Fibroblast of pulmonary artery (primary cell): ENCODE data around the gene VCAM1.

ENCODE experiments used
- DNase-seq: peaks from one replicate; pipeline ENCODE4 v3.0.0-alpha.2; 2010; ENCODE audit warnings: low read depth
- H3K4me3 ChIP-seq: replicated peaks from 2 replicates; pipeline ENCODE4 v1.5.1; 2011; ENCODE audit warnings: low read depth, mild to moderate bottlenecking, control low read depth, low read length, moderate library complexity
- TF ChIP-seq, protein P1 (sequence below): IDR thresholded peaks from 2 replicates; pipeline ENCODE4 v1.5.1; 2011; ENCODE audit warnings: mild to moderate bottlenecking, control low read depth, low read length, inconsistent platforms; ENCODE audit errors: missing control alignments

The VCAM1 gene

DNA sequence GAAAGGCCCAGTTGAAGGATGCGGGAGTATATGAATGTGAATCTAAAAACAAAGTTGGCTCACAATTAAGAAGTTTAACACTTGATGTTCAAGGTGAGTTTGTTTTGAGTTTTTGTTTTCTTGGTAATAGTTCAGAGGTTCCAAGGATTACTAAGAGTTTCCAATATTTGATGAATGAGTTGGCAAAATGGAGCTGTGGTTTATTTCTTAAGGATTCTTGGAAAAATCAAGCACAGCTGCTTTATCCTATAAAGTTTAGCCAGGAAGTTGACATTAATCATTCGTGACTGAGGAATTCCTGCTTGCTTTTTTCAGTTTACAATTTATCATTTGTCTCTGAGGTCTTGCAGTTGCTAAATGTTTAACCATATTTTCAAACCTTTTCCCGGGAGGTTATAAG lies 15.1 kb downstream of the VCAM1 start:
- peak; percentile 82 for DNase-seq
- TF ChIP-seq, protein P1, sequence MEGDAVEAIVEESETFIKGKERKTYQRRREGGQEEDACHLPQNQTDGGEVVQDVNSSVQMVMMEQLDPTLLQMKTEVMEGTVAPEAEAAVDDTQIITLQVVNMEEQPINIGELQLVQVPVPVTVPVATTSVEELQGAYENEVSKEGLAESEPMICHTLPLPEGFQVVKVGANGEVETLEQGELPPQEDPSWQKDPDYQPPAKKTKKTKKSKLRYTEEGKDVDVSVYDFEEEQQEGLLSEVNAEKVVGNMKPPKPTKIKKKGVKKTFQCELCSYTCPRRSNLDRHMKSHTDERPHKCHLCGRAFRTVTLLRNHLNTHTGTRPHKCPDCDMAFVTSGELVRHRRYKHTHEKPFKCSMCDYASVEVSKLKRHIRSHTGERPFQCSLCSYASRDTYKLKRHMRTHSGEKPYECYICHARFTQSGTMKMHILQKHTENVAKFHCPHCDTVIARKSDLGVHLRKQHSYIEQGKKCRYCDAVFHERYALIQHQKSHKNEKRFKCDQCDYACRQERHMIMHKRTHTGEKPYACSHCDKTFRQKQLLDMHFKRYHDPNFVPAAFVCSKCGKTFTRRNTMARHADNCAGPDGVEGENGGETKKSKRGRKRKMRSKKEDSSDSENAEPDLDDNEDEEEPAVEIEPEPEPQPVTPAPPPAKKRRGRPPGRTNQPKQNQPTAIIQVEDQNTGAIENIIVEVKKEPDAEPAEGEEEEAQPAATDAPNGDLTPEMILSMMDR = no peak
- no peak overlapping the region for H3K4me3 ChIP-seq

GRCh38 chr1:100735244-100735643 lies 15.7 kb downstream of the VCAM1 start:
- TF ChIP-seq, protein P1 = no peak
- H3K4me3 ChIP-seq = no peak overlapping the region
- no peak for DNase-seq

DNA sequence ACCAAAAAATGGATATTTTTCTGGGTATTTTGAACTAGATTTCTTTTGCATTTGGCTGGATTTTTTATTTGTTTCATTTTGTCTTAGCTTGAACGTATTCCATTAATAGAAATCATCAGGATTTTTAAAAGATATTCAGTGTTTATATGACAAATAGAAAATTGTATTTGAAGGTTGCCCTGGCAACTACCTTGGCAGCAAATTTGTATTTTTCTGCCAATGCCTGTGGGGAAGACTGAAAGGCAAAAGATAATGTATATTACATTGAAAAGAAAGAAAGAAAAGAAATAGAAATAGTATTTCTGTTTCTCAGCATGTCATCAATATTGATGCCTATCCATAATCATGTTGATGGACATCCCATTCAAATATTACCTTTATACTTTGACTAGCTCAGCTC lies 16.8 kb downstream of the VCAM1 start:
- peak; percentile 80 for DNase-seq
- TF ChIP-seq, protein P1 = no peak
- no peak overlapping the region for H3K4me3 ChIP-seq

DNA sequence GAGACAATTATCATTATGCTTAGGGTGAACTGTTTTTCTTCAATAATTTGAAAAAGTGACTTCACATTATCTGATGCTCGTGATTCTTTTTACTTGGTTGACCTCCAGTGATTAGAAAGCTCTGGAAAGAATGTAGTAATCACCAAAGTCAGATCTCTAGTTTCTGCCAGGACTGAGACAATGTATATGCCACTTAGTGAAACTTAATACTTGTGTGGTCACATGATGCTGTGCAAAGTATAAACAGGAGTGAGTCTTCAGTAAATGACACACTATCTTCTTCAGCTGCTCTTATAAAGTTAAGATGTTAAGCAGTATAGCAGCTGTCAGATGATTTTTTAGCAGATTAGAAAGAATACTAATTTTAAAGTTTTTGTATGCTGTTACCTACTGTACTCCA lies 17.2 kb downstream of the VCAM1 start:
- no peak overlapping the region for H3K4me3 ChIP-seq
- DNase-seq = peak; percentile 50
- TF ChIP-seq, protein P1 = no peak

DNA sequence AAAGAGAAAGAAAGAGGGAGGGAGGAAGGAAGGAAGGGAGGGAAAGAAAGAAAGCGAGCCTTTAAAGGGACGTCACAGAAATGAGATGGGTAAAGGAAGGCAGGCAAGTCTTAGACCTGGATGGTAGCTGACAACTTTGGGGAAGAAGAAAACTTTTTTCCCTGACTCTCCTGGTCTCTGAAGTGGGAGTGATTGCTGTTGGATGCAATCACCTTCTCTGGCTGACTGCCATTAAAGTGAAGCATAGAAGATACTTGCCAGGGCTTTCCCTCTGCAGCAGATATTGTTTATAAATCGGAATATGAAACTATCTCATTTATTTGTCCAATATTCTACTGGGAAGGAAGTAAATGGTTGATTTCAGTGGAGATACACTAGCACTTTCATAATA lies 27.0 kb downstream of the VCAM1 start:
- no peak for DNase-seq

DNA sequence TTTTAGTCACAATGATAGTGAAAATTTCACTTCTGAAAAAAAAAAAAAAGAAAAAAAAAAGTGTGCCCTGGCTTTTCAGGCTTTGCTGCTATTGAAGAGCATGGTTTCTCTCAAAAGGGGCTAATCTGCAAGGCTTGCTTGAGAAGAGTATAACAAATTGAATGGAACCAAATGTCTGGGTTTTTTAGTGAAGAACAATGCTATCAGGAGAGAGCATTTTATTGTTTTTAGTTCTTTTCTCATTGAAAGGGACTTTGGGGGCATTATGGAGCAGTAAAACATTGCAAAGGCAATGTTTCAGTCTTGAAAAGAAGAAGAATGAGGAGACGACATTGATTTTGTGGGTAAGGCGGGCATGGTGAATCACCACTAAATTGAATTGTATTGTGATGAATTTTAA lies 28.2 kb downstream of the VCAM1 start:
- no peak for DNase-seq
- TF ChIP-seq, protein P1 = no peak
- H3K4me3 ChIP-seq = no peak overlapping the region

More for the DNA sequence above, 27.0 kb downstream of the VCAM1 start:
- TF ChIP-seq, protein P1 = no peak
- no peak overlapping the region for H3K4me3 ChIP-seq

DNA sequence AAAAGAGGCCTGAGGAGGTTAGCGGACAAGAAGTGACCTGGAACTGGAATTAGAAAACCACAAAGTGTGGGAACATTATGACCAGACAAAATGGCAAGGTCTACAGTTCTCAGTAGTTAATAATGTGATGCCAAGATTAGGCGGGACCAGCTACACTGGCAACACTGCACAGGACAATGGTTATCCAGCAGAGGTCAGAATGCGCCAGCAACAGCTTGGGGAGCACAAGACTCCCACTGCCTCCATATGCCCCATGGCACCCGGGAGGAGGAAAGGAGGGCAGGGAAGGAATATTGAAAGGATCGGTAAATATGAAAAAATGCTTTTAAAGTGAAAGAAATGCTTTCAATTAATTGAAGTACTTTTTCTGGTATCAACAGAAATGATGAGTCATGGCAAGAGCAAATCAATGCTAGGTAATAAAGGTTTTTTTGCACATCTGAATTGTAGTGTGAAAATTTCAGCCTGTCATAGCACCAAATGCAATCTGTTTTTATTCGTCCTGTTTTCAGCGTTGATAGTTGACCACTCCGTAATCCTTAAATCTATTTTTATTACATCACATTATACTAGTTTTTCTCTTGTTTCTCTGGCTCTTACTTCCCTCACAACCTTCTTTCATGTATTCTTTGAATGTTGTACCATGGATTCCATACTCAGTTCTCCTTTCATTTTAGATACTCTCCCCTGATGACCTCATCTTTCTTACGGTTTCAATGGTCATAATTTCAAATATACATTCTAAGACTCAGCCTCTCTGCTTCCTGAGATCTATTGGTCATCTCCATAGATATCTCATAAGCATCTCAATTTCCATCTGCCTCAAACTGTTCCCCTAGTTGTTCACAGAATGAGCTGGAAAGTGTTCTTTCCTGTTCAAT lies 30.7 kb downstream of the VCAM1 start:
- DNase-seq = no peak
- no peak overlapping the region for H3K4me3 ChIP-seq
- TF ChIP-seq, protein P1 = no peak
